PC-3 (cell line): ENCODE measurements around the gene ZNF385C.

ENCODE experiments used
- EZH2 ChIP-seq: fragments of 300-600 bp; sonication (generic); IDR thresholded peaks from one replicate; pipeline ENCODE4 v1.6.1; 2017; ENCODE audit warnings: antibody characterized with exemption, mild to moderate bottlenecking, low read length; ENCODE audit not compliant: unreplicated experiment
- EZH2phosphoT487 ChIP-seq: fragments of 300-600 bp; sonication (generic); IDR thresholded peaks from 2 replicates; pipeline ENCODE4 v1.6.1; 2018; ENCODE audit warnings: mild to moderate bottlenecking, antibody characterized with exemption, low read length, borderline replicate concordance
- TF ChIP-seq, protein P1 (sequence below): fragments of 300-600 bp; sonication (generic); conservative IDR thresholded peaks from 2 replicates; pipeline ENCODE4 v1.5.1; 2017; ENCODE audit warnings: antibody characterized with exemption, low read depth, mild to moderate bottlenecking, low read length

DNA sequence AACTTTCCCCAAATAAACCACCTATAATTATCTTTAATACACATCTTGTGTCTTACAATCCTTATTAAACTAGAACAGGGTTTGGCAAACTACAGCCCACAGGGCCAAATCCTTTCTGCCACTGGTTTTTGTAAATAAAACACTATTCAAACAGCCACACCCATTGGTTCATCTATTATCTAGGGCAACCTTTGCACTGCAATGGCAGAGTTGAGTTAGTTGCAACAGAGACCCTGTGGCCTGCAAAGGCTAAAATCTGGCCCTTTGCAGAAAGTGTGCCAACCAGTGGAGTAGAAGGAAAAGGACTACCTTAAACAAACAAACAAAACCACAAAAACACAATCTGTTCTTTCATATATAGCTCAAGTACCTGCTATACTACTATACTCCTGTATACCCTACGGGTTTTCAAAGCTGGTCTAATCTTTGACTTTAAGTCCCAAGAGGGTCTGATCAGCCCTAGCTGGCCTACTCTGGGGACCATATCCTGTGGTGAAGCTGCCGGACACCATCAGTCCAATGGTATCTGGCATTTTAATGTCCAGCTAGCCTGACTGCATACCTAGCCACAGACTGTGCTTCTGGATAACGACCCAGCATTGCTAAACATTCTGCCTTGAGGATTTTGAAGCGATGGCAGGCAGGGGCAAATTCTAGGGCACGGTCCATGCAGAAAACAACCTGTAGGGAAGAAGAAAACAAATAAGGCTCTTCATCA, 108.4 kb downstream of the ZNF385C start:
- TF ChIP-seq, protein P1, sequence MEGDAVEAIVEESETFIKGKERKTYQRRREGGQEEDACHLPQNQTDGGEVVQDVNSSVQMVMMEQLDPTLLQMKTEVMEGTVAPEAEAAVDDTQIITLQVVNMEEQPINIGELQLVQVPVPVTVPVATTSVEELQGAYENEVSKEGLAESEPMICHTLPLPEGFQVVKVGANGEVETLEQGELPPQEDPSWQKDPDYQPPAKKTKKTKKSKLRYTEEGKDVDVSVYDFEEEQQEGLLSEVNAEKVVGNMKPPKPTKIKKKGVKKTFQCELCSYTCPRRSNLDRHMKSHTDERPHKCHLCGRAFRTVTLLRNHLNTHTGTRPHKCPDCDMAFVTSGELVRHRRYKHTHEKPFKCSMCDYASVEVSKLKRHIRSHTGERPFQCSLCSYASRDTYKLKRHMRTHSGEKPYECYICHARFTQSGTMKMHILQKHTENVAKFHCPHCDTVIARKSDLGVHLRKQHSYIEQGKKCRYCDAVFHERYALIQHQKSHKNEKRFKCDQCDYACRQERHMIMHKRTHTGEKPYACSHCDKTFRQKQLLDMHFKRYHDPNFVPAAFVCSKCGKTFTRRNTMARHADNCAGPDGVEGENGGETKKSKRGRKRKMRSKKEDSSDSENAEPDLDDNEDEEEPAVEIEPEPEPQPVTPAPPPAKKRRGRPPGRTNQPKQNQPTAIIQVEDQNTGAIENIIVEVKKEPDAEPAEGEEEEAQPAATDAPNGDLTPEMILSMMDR, result no peak
- TF ChIP-seq EZH2, result no peak
- TF ChIP-seq EZH2phosphoT487, result no peak
